Globus pallidus (tissue), 1 donor: Measurements from ENCODE around the gene GNAI3.

Source experiments
- DNase-seq: peaks from one replicate; pipeline ENCODE4 v3.0.0-alpha.2; 2015; ENCODE audit warnings: low spot score

The GNAI3 gene

DNA sequence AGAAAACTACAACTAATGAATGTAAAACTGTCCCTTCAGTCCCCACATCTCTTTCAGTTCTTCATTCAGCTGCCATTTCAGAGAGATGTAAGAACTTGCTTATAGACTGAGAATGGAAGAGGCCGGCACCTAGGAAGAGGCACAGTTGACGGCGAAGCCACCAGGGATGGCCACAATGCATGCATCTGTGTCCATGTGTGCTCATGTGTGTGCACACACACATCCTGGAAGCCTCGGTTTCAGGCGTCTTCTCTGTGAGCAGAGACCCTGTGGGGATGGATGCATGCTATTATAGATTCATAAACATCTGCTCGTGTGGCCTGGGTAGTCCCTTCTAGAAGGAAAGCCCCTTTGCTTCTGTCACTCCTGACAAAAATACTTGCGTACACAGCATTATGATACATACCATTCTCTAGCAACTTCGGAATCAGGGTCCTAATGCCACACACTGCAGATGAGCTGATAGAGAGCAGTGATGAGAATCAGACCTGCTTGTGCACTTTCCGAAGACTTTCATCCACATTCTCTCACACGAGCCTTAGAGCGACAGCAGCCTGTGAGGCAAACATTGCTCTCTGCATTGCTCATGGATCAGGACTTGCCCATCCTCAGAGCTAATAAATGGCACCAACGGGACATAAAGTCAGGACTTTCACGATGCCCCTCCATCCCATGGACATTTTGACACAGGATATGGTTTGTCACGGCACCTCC, 21.2 kb upstream of the GNAI3 start:
- DNase-seq: no peak

DNA sequence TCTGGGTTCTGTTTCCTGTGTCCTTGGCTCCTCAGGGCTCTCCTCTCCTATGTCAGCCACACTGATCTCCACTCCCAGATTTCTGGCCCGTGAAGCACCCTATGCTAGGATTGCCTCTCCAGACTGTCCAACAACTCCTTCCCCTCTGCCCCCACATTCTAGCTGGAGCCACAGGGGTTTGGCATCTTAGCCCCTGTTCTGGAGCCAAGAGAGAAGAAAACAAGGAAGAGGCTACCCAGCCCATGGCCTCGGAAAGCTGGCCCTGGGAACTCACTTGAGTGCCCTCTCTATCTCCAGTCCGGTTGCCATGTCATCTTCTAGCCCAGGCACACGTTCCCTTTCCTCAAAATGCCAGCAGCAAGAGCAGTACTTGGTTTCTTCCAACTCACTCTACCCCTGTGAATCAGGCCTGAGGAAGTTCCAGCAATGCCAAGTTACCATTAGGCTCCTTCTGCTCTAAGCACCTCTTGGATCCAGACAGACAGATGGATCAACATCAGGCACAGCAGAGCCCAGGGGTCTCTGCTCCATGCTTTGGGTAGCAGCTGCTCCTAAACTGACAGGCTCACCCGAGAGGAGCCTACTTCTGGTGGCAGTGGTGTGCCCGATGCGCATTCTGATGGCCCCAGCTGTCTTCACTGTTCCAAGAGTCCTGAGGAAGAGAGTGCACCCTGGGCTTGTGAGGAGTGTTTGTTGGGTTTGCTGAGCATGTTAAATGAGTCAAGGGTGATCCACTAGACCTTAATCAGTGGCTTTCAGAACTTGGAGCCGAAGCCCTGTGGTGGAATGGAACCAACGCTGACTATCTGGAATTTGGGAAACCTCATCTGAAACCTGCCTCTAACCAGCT, 20.3 kb upstream of the GNAI3 start:
- no peak for DNase-seq

- no peak for DNase-seq
Measured at GRCh38 chr1:109528712-109529111, 19.7 kb upstream of the GNAI3 start.

- no peak for DNase-seq
Measured at GRCh38 chr1:109529881-109530456, 18.4 kb upstream of the GNAI3 start.

GRCh38 chr1:109530457-109531087, 17.8 kb upstream of the GNAI3 start:
- peak; percentile 73 for DNase-seq

- no peak for DNase-seq
Measured at GRCh38 chr1:109531380-109531779, 17.0 kb upstream of the GNAI3 start.

DNA sequence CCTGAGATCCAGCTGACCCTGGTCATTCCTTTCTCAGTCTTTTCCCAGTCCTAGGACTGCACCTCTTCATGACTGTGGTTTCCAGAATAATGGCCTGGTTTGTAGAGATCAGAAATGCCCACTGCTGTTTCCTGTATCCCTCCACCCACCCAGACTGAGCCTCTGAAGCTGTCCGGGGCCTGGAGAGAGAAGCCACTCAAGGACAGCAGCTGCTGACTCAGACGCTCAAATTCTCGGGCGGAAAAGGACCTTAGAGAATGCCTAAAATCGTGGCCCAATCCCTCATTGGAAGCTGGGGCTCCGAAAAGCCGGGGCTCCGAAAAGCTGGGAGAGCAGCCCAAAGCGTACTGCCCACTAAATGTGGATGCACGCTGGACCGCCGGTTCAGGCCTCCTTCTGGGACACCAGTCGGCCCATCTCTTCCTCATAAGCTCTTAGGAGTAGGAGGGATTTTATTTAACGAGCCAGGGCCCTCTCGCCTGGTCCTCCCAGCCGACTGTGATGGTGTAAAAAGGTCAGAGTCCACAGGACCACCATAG, 16.5 kb upstream of the GNAI3 start:
- no peak for DNase-seq

- DNase-seq: peak; percentile 83
Measured at GRCh38 chr1:109532365-109533136, 15.9 kb upstream of the GNAI3 start.

DNA sequence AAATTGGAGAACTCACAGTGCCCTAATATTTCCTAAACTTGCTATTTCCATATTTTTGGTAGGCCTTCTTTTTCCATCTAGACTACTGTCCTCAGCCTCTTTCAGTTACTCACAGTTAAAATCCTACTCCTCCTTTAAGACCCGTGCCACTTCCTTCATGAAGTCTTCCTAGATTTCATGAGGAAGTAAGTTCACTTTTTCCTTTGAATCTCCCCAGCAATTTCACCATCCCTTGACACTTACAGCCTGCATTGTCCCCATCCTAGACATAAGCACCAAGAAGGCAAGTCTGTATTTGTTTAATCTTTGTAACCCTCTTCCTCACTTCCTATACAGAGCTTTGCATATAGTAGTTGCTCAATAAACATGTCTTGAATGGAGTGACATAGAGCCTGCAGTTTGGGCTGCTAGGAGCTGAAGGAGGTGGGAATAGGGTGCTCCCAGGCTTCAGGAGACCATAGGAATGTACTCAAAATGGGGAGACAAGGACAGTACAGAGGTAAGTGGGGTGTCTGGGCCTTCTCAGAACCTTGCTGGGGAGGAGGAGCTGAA, 14.0 kb upstream of the GNAI3 start:
- no peak for DNase-seq

GRCh38 chr1:109535481-109535880, 12.9 kb upstream of the GNAI3 start:
- no peak for DNase-seq

- DNase-seq: peak; percentile 71
Measured at GRCh38 chr1:109535971-109536491, 12.4 kb upstream of the GNAI3 start.

GRCh38 chr1:109537450-109538178, 10.8 kb upstream of the GNAI3 start:
- no peak for DNase-seq

GRCh38 chr1:109538827-109539555, 9.4 kb upstream of the GNAI3 start:
- DNase-seq: no peak

GRCh38 chr1:109539676-109540075, 8.7 kb upstream of the GNAI3 start, which contains the start of gene GPR61:
TSS of gene GPR61 (plus strand) at chr1:109539872. CDS start at chr1:109543023, 3,151 bp downstream.
- DNase-seq: no peak

- DNase-seq: no peak
Measured at GRCh38 chr1:109541102-109541501, 7.3 kb upstream of the GNAI3 start.

GRCh38 chr1:109542657-109543056, 5.8 kb upstream of the GNAI3 start:
- no peak for DNase-seq

DNA sequence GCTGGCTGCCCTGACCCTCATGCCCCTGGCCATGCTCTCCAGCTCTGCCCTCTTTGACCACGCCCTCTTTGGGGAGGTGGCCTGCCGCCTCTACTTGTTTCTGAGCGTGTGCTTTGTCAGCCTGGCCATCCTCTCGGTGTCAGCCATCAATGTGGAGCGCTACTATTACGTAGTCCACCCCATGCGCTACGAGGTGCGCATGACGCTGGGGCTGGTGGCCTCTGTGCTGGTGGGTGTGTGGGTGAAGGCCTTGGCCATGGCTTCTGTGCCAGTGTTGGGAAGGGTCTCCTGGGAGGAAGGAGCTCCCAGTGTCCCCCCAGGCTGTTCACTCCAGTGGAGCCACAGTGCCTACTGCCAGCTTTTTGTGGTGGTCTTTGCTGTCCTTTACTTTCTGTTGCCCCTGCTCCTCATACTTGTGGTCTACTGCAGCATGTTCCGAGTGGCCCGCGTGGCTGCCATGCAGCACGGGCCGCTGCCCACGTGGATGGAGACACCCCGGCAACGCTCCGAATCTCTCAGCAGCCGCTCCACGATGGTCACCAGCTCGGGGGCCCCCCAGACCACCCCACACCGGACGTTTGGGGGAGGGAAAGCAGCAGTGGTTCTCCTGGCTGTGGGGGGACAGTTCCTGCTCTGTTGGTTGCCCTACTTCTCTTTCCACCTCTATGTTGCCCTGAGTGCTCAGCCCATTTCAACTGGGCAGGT, 5.0 kb upstream of the GNAI3 start:
- DNase-seq: no peak

DNA sequence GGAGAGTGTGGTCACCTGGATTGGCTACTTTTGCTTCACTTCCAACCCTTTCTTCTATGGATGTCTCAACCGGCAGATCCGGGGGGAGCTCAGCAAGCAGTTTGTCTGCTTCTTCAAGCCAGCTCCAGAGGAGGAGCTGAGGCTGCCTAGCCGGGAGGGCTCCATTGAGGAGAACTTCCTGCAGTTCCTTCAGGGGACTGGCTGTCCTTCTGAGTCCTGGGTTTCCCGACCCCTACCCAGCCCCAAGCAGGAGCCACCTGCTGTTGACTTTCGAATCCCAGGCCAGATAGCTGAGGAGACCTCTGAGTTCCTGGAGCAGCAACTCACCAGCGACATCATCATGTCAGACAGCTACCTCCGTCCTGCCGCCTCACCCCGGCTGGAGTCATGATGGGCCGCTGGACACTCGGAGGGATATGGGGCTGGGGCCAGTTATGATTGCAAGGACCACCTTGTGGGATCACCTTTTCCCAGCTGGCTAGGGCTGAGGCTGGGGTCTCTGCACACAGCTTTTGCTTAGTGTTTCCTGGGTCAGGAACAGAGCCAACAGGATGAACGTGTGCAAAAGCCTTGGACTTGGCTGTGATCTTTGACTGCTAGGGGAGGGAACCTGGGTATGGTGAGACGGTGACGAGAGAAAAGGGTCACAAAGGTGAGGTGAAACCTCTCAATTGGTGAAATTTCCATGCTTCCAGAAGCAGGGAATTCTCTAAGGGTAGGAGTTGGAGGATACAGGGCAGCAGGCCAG, 4.3 kb upstream of the GNAI3 start:
- DNase-seq: no peak
